H9 (cell line): Measurements from ENCODE around the gene FEM1B. TPM values are rescaled to one million over a fixed set of nuclear protein-coding genes. Genes with fewer than 3 reads are reported as not detected.

Source experiments
- DNase-seq: peaks from one replicate; pipeline ENCODE4 v3.0.0-alpha.2; 2017
- H2AFZ ChIP-seq: one replicate; pipeline ENCODE4 v1.6.1; 2013; ENCODE audit warnings: mild to moderate bottlenecking, low read length, control low read depth, moderate library complexity
- H2AK5ac ChIP-seq: 2 replicates; pipeline ENCODE4 v1.6.1; 2013; ENCODE audit warnings: low read length, control low read depth, mixed read lengths; ENCODE audit not compliant: insufficient read length
- H2BK120ac ChIP-seq: one replicate; pipeline ENCODE4 v1.6.1; 2013; ENCODE audit warnings: low read depth, mild to moderate bottlenecking, low read length, control low read depth, inconsistent platforms; ENCODE audit not compliant: poor library complexity, severe bottlenecking
- H2BK12ac ChIP-seq: 2 replicates; pipeline ENCODE4 v1.6.1; 2013; ENCODE audit warnings: low read length, control low read depth, mixed read lengths, low read depth; ENCODE audit not compliant: insufficient read length
- H2BK15ac ChIP-seq: 2 replicates; pipeline ENCODE4 v1.6.1; 2013; ENCODE audit warnings: low read depth, low read length, control low read depth
- H2BK20ac ChIP-seq: one replicate; pipeline ENCODE4 v1.6.1; 2013; ENCODE audit warnings: low read depth, mild to moderate bottlenecking, low read length, control low read depth, inconsistent platforms; ENCODE audit not compliant: poor library complexity, severe bottlenecking
- H2BK5ac ChIP-seq: 2 replicates; pipeline ENCODE4 v1.6.1; 2013; ENCODE audit warnings: low read length, control low read depth, mixed read lengths; ENCODE audit not compliant: insufficient read length
- H3K14ac ChIP-seq: 2 replicates; pipeline ENCODE4 v1.6.1; 2013; ENCODE audit warnings: low read length, control low read depth; ENCODE audit not compliant: insufficient read depth
- H3K18ac ChIP-seq: 2 replicates; pipeline ENCODE4 v1.6.1; 2013; ENCODE audit warnings: low read depth, mild to moderate bottlenecking, mixed read lengths, low read length, control low read depth; ENCODE audit not compliant: insufficient read length
- H3K23ac ChIP-seq: 2 replicates; pipeline ENCODE4 v1.6.1; 2013; ENCODE audit warnings: low read length, control low read depth, mixed read lengths, low read depth; ENCODE audit not compliant: insufficient read length
- H3K23me2 ChIP-seq: 2 replicates; pipeline ENCODE4 v1.6.1; 2013; ENCODE audit warnings: low read depth, mild to moderate bottlenecking, mixed read lengths, low read length, control low read depth; ENCODE audit not compliant: insufficient read length, poor library complexity, severe bottlenecking
- H3K27ac ChIP-seq: 2 replicates; pipeline ENCODE4 v1.5.1; 2013; ENCODE audit warnings: low read length, control low read depth, mixed read lengths, low read depth; ENCODE audit not compliant: insufficient read length
- H3K27me3 ChIP-seq: 2 replicates; pipeline ENCODE4 v1.6.1; 2013; ENCODE audit warnings: low read length, control low read depth, inconsistent platforms; ENCODE audit not compliant: insufficient read depth
- H3K4ac ChIP-seq: 2 replicates; pipeline ENCODE4 v1.6.1; 2013; ENCODE audit warnings: low read depth, mild to moderate bottlenecking, control low read depth, inconsistent platforms, low read length, moderate library complexity
- H3K4me1 ChIP-seq: 2 replicates; pipeline ENCODE4 v1.6.1; 2013; ENCODE audit warnings: low read length, control low read depth, inconsistent platforms; ENCODE audit not compliant: insufficient read depth
- H3K4me2 ChIP-seq: 2 replicates; pipeline ENCODE4 v1.6.1; 2013; ENCODE audit warnings: low read length, control low read depth, mixed read lengths; ENCODE audit not compliant: insufficient read length, insufficient read depth
- H3K56ac ChIP-seq: 2 replicates; pipeline ENCODE4 v1.6.1; 2013; ENCODE audit warnings: low read depth, mild to moderate bottlenecking, mixed read lengths, low read length, control low read depth; ENCODE audit not compliant: insufficient read length
- H3K79me1 ChIP-seq: 2 replicates; pipeline ENCODE4 v1.6.1; 2013; ENCODE audit warnings: low read depth, mild to moderate bottlenecking, moderate library complexity, low read length, control low read depth, inconsistent platforms; ENCODE audit not compliant: insufficient read depth, poor library complexity, severe bottlenecking
- H3K79me2 ChIP-seq: 2 replicates; pipeline ENCODE4 v1.6.1; 2013; ENCODE audit warnings: low read length, control low read depth, inconsistent platforms; ENCODE audit not compliant: insufficient read depth
- H3K9ac ChIP-seq: 2 replicates; pipeline ENCODE4 v1.6.1; 2013; ENCODE audit warnings: low read length, control low read depth, mixed read lengths; ENCODE audit not compliant: insufficient read length; ENCODE audit errors: extremely low read depth
- H3K9me3 ChIP-seq: one replicate; pipeline ENCODE4 v1.6.1; 2013; ENCODE audit warnings: low read depth, low read length, inconsistent platforms; ENCODE audit not compliant: control insufficient read depth
- H3T11ph ChIP-seq: one replicate; pipeline ENCODE4 v1.6.1; 2013; ENCODE audit warnings: mild to moderate bottlenecking, low read length, control low read depth, inconsistent platforms
- H4K20me1 ChIP-seq: one replicate; pipeline ENCODE4 v1.6.1; 2013; ENCODE audit not compliant: control insufficient read depth, insufficient read length, insufficient read depth
- H4K5ac ChIP-seq: 2 replicates; pipeline ENCODE4 v1.6.1; 2013; ENCODE audit warnings: low read depth, mild to moderate bottlenecking, mixed read lengths, low read length, control low read depth; ENCODE audit not compliant: insufficient read length
- H4K8ac ChIP-seq: replicated peaks from 2 replicates; pipeline ENCODE4 v1.6.1; 2013; ENCODE audit warnings: low read length, control low read depth, mixed read lengths, low read depth; ENCODE audit not compliant: insufficient read length
- H4K91ac ChIP-seq: 2 replicates; pipeline ENCODE4 v1.6.1; 2013; ENCODE audit warnings: low read depth, mild to moderate bottlenecking, moderate library complexity, mixed read lengths, low read length, control low read depth; ENCODE audit not compliant: insufficient read length
- H3K27ac Mint-ChIP-seq, 3 experiments: 2 replicates in 2 of 3; 3 replicates in 1 of 3; pipeline ENCODE4 v1.8.0; 2020 to 2021; ENCODE audit warnings: mixed read lengths in 3 of 3, mild to moderate bottlenecking in 1 of 3, moderate library complexity in 1 of 3
- H3K27me3 Mint-ChIP-seq: 2 replicates; pipeline ENCODE4 v1.8.0; 2021; ENCODE audit warnings: low read depth, mild to moderate bottlenecking, moderate library complexity, mixed read lengths
- H3K36me3 Mint-ChIP-seq, 3 experiments: 2 replicates in 2 of 3; 3 replicates in 1 of 3; pipeline ENCODE4 v1.8.0; 2020 to 2021; ENCODE audit warnings: low read depth in 3 of 3, mixed read lengths in 3 of 3; ENCODE audit not compliant: insufficient read depth in 1 of 3
- H3K4me1 Mint-ChIP-seq, 2 experiments: 2 replicates each; pipeline ENCODE4 v1.8.0; 2020; ENCODE audit warnings: mixed read lengths in 2 of 2
- H3K4me3 Mint-ChIP-seq, 2 experiments: 2 replicates in 1 of 2; 3 replicates in 1 of 2; pipeline ENCODE4 v1.8.0; 2020 to 2021; ENCODE audit warnings: mild to moderate bottlenecking in 2 of 2, mixed read lengths in 2 of 2, moderate library complexity in 1 of 2
- H3K9me3 Mint-ChIP-seq, 2 experiments: 2 replicates in 1 of 2; 3 replicates in 1 of 2; pipeline ENCODE4 v1.8.0; 2020; ENCODE audit warnings: mild to moderate bottlenecking in 2 of 2, mixed read lengths in 2 of 2, moderate library complexity in 1 of 2
- WGBS: extraction: QIAGEN DNeasy Blood & Tissue Kit; methylation state at CpG from one replicate; pipeline ENCODE4 v1.1.7; 2013; ENCODE audit warnings: missing lambda C conversion rate, low lambda C conversion rate, mixed read lengths; ENCODE audit not compliant: insufficient read length; ENCODE audit errors: extremely low coverage; 5-methylcytosine and 5-hydroxymethylcytosine counted together
- total RNA-seq: library from RNA; stranded (reverse); gene quantifications from 2 replicates; pipeline ENCODE4 v1.2.1, GENCODE V29; 2021
- TF ChIP-seq, protein P1 (sequence below): fragments of 200-600 bp; sonication (generic); conservative IDR thresholded peaks from 3 replicates; pipeline ENCODE4 v1.8.0; 2021; ENCODE audit warnings: antibody characterized with exemption, mild to moderate bottlenecking

The FEM1B gene
- total RNA-seq, 1 experiment from 2014 or later, result 77.9 TPM

DNA sequence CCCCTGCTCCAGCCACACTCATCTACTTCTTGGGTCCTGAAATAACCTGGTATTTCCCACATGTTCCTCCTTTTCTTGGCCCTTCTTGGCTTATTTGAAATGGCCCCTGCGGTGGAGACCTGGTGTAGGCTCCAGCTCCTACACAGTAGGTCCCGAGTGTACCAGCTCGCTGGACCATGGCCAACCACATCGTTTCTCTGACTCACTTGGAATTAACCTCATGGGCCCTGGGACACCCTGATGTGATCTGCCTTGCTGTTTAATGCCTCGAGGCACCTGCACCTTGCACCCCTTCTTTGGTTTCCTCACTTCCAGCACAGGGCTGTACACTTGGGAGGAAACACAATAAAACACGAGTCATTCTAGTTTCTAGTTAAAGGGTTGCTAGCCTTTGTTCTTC, 60.3 kb downstream of the FEM1B start:
- Mint-ChIP-seq H3K27me3 (peaks cover 13% of the 10 kb centered on the region), H3K36me3 (no peaks in the 10 kb centered on the region), H3K9me3 (no peaks in the 10 kb centered on the region; a peak in 1 of 5 replicates), H3K27ac (no peak overlapping the region), H3K4me3 (no peak overlapping the region), H3K4me1 (peaks cover 12 to 23% of the 10 kb centered on the region in 2 experiments)
- Histone ChIP-seq H2BK15ac (no peak overlapping the region), H3K4me2 (no peak overlapping the region), H3K27me3 (no peaks in the 10 kb centered on the region), H3K27ac (no peak overlapping the region), H3K23me2 (no peaks in the 10 kb centered on the region), H4K8ac (no peak overlapping the region), H2BK120ac (no peak overlapping the region), H2AK5ac (no peak overlapping the region), H3K79me1 (no peaks in the 10 kb centered on the region), H2AFZ (no peak overlapping the region), H2BK20ac (no peak overlapping the region), H3K9ac (no peak overlapping the region), H4K91ac (no peak overlapping the region), H3K56ac (no peak overlapping the region), H4K5ac (no peak overlapping the region), H3K14ac (no peak overlapping the region), H3K4ac (no peak overlapping the region), H3K4me1 (no peaks in the 10 kb centered on the region), H2BK12ac (no peak overlapping the region), H2BK5ac (no peak overlapping the region), H4K20me1 (no peaks in the 10 kb centered on the region), H3K23ac (no peak overlapping the region), H3K79me2 (no peaks in the 10 kb centered on the region), H3K18ac (no peak overlapping the region), H3T11ph (no peak overlapping the region), H3K9me3 (no peaks in the 10 kb centered on the region)
- whole genome bisulfite sequencing, result no CpG with 5 or more reads among the region's 6 CpGs
- TF ChIP-seq, protein P1, sequence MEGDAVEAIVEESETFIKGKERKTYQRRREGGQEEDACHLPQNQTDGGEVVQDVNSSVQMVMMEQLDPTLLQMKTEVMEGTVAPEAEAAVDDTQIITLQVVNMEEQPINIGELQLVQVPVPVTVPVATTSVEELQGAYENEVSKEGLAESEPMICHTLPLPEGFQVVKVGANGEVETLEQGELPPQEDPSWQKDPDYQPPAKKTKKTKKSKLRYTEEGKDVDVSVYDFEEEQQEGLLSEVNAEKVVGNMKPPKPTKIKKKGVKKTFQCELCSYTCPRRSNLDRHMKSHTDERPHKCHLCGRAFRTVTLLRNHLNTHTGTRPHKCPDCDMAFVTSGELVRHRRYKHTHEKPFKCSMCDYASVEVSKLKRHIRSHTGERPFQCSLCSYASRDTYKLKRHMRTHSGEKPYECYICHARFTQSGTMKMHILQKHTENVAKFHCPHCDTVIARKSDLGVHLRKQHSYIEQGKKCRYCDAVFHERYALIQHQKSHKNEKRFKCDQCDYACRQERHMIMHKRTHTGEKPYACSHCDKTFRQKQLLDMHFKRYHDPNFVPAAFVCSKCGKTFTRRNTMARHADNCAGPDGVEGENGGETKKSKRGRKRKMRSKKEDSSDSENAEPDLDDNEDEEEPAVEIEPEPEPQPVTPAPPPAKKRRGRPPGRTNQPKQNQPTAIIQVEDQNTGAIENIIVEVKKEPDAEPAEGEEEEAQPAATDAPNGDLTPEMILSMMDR, result no peak
- DNase-seq, result no peak
